HG03060 (cell line): Measurements from ENCODE around the gene RPS19BP1.

Experiments
- ATAC-seq: cut with Tn5 transposase; IDR thresholded peaks from one replicate; pipeline ENCODE4 v1.9.1; 2021; ENCODE audit warnings: low read depth, moderate number of reproducible peaks; ENCODE audit not compliant: unreplicated experiment

The RPS19BP1 gene

DNA sequence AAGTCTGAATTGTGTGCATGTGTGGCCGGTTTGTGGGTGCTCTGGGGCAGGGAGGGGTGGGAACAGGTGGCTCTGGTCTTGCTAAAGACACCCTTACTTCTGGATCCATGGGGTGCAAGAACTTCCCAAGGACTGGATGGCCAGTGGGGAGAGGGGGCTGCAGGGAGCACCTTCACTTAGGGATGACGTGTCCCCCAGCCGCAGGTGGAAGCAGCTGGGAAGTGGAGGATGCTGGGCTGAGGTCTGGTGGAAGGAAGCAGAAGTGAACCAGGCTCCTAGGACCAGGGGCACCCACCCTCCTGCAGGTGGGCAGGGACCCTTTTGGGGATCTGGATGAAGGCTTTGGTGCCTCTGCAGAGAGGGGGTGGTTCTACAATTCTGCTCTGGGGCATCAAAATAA lies 40.4 kb downstream of the RPS19BP1 start:
- ATAC-seq = no peak

DNA sequence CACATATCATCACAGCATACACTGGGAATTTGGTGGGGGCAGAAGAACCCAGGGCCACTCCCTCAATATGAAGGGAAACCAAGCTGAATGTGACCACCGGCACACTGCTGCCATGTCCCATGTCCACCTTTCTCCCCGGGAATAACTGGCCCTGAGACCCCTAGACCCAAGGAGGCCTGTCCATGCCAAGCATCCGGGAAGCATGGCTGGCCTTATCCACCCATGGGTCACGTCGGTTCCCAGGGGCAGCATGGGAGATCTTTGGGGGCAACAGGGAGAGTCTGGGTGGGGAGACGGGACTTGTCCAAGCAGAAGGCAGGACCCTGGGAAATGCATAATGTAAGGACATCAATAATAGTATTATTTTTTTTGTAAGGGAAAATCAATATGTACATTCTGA lies 40.9 kb downstream of the RPS19BP1 start:
- ATAC-seq = no peak

- no peak for ATAC-seq
Observed at GRCh38 chr22:39490966-39491680, 41.4 kb downstream of the RPS19BP1 start.

DNA sequence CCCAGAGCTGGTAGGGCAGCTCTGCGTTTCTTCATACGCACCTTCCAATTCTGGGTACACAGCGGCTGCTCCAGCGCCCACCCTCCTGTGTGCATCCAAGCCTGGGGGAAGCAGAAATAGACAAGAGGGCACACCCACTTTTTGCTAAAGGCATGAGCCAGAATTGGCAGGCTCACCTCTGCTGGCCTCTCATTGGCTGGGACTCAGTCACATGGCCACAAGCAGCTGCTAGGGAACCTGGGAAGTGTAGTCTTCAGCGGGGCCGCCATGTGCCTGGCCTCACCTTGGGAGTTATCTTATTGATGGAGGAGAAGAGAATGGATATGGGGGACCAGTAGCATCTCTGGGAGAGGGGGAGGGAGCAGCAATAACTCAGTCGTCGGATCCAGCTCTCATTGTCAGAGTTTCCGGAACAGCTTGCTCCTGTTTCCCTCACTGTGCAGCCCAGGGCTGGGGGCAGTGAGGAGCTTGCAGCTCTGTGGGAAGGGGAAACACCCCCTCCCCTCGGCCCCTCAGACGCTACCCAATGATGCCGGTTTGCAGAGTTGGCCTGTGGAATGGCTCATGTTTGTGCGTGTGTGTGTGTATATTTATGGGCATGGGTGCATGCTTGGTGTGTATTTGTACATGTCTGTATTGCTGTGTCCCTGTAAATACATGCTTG lies 42.3 kb downstream of the RPS19BP1 start:
- ATAC-seq = no peak

DNA sequence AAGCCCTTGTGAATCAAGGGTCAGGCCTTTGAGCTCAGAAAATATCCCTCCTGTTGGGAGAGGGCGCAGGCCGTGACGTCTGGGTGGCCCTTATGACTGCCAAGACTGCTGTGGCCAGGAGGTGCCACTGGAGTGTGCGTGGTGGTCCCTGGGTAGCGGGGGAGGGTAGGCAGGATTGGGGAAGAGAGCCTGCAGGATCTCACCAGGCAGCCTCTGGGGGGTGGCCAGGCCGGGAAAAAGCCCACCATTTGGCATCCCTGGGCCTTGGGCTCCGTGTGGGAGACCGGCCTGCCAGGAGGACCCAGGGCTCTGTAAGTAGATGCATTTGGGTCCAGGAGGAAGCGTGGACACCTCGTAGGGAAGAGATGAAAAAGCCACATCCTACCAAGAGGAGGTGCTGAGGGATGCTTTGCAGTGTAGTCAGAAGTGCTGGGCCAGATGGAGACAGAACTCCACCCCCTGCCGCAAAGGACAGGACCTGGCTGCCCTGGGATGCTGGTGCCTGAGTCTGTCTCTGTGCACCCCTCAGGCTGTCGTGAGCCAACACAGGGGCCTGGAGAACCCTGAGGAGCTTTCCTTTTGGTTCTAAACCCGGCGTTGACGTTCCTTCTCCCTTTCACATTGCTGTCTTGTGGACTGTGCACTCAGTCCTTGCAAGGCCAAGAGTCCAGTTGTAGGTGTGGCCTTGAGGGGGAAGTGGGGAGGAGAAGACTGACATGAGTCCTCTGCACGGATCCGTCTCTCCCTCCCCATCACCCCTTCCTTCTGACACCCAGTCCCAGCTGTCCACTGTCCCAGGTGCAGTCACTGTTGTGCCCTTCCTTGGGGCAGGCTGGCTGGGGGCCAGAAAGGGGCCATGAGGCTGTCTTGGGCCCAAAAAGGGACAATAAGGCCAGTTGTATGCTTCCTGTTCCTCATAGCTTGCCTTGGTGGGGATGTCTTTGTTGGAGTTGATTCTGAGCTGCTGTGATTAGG lies 43.2 kb downstream of the RPS19BP1 start:
- ATAC-seq = no peak

- ATAC-seq = no peak
Observed at GRCh38 chr22:39488563-39489083, 43.9 kb downstream of the RPS19BP1 start.

DNA sequence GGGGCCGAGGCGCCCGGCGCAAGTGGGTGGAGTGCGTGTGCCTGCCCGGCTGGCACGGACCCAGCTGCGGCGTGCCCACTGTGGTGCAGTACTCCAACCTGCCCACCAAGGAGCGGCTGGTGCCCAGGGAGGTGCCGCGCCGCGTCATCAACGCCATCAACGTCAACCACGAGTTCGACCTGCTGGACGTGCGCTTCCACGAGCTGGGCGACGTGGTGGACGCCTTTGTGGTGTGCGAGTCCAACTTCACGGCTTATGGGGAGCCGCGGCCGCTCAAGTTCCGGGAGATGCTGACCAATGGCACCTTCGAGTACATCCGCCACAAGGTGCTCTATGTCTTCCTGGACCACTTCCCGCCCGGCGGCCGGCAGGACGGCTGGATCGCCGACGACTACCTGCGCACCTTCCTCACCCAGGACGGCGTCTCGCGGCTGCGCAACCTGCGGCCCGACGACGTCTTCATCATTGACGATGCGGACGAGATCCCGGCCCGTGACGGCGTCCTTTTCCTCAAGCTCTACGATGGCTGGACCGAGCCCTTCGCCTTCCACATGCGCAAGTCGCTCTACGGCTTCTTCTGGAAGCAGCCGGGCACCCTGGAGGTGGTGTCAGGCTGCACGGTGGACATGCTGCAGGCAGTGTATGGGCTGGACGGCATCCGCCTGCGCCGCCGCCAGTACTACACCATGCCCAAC lies 44.6 kb downstream of the RPS19BP1 start:
- no peak for ATAC-seq

DNA sequence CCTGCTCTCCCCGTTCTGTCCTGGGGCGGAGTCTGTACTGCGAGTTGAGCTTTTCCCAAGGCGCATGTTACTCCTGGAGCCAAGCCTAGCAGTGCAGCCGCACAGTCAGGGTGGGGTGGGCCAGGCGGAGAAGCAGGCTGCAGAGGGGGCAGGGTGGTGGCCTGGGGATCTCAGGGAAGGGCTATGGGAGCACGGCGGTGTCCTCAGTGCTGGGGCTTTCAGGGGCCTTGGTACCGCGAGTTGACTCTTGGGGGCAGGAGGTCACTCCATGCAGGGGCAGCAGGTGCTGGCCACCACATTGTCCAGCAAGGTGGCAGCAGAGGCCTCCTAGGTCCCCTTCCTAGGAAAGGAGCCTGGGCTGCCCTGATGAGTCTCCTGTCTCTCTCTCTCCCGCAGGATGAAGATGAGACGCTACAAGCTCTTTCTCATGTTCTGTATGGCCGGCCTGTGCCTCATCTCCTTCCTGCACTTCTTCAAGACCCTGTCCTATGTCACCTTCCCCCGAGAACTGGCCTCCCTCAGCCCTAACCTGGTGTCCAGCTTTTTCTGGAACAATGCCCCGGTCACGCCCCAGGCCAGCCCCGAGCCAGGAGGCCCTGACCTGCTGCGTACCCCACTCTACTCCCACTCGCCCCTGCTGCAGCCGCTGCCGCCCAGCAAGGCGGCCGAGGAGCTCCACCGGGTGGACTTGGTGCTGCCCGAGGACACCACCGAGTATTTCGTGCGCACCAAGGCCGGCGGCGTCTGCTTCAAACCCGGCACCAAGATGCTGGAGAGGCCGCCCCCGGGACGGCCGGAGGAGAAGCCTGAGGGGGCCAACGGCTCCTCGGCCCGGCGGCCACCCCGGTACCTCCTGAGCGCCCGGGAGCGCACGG lies 45.4 kb downstream of the RPS19BP1 start:
- no peak for ATAC-seq

DNA sequence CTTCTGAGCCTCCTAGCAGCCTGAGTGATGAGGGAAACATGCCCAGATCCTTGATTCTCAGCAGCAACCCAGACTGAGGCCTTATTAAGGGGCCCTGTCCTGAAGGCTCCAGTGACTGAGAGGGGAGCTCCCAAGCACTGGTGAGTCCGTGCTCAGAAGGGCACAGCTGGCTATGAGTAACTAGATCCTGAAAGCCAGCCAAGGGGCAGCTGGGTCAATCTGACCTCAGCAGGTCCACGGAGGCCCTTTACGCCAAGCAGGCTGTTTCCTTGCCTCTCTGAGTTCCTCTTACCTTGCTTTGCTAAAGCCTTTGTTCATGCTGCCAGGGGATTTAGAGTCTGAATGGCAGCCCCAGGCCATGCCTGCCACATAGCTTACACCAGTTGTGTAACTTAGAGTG lies 49.8 kb downstream of the RPS19BP1 start:
- ATAC-seq = no peak

GRCh38 chr22:39481595-39481994 lies 51.0 kb downstream of the RPS19BP1 start:
- no peak for ATAC-seq

DNA sequence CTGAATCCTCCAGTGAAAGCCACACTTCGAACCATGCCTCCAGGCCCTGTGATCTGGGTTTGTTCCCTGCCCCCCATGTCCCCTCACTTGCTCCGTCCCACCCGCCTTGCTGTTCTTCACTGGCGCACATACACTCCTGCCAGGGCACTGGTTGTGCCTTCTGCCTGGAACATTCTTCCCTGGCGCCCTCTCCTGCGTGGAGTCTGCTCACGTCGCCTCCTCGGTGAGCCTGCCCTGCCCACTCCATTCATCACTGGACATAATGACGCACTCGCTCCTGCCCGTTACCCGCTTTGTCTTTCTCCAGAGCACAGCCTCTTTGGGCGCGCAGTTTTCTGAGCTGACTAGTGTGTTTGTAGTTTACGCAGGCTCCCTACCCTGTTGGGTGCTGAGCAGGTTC lies 51.5 kb downstream of the RPS19BP1 start:
- ATAC-seq = no peak

DNA sequence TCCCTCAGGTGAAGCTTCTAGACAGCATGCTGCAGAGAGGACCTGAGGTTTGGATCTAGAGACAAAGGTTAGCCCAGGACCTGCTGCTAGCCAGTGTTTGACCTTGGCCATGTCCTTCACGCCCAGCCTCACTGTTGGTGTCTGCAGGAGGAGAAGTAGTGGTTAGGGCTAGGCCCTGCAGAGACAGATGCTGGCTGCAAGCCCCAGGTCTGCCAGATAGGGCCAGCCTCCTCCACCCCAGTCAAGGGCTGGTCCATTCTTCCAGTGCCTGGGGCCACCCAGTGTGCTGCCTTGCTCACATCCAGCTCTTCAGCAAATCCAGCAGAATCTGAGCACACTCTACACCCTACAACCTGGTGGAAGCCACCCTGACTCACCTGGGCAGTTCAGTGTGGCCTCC lies 52.0 kb downstream of the RPS19BP1 start:
- no peak for ATAC-seq

DNA sequence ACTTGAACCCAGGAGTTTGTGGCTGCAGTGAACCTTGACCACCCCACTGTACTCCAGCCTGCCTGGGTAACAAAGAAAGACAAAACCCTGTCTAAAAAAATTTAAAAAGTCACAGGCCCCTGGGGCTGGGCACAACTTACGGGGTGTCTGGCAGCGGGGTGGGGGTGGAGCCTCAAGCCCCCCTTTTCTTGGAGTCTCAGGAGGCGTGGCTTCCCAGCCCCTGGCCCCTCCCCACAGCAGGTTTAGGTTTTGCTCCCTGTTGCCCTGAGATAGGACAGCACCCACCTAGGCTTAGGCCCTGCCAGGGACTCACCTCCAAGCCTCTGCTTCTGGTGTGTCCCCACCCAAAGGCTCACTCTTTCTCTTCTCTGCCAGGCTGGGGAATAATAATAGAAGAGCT lies 53.3 kb downstream of the RPS19BP1 start:
- ATAC-seq = no peak
